ENCODE measurements around the gene PIPOX.

GRCh38 chr17:29010129-29010528 lies 32.8 kb upstream of the PIPOX start:
- TF ChIP-seq CTCF (IDR thresholded peaks at IDR 0.05) (no peak), POLR2A (IDR thresholded peaks at IDR 0.05) (no peak)
